ENCODE data around the gene ALG13. TPM values are rescaled to one million over a fixed set of nuclear protein-coding genes. Genes with fewer than 3 reads are reported as not detected.

Gene ALG13
- polyA plus RNA-seq, 3 donors: 62.0 to 94.5 (median 83.5) TPM

GRCh38 chrX:111645607-111646006 lies 35.4 kb upstream of the ALG13 start:
- Histone ChIP-seq H3K4me3 (replicated peaks in 1 of 3; ENCODE audit: low read depth in 2 of 3, low read length in 3 of 3) (no peak overlapping the region), H3K9ac (ENCODE audit: insufficient read depth, low read length, poor library complexity, severe bottlenecking) (no peak overlapping the region), H4K20me1 (ENCODE audit: insufficient read depth, low read length) (no peaks in the 10 kb centered on the region), H3K4me2 (replicated peaks; ENCODE audit: extremely low read depth, low read length, poor library complexity, severe bottlenecking) (no peak overlapping the region), H3K4me1 (ENCODE audit: control insufficient read depth in 1 of 2, insufficient read depth in 2 of 2, low read length in 2 of 2) (no peaks in the 10 kb centered on the region), H3K36me3 (replicated peaks in 1 of 2; ENCODE audit: control insufficient read depth in 1 of 2, insufficient read depth in 2 of 2, low read length in 2 of 2) (no peaks in the 10 kb centered on the region), H2AFZ (ENCODE audit: insufficient read depth, low read depth, low read length, poor library complexity, severe bottlenecking) (no peak overlapping the region), H3K79me2 (ENCODE audit: insufficient read depth, low read length) (no peaks in the 10 kb centered on the region), H3K27me3 (ENCODE audit: control insufficient read depth in 2 of 2, insufficient read depth in 2 of 2, low read length in 2 of 2) (no peaks in the 10 kb centered on the region), H3K27ac (ENCODE audit: low read depth in 1 of 2, low read length in 2 of 2) (no peak overlapping the region), H3K9me3 (replicated peaks in 1 of 2; ENCODE audit: control insufficient read depth in 1 of 2, insufficient read depth in 1 of 2, low read length in 2 of 2) (no peaks in the 10 kb centered on the region)
- no peak for DNase-seq
- no peaks in the 10 kb centered on the region for H3K36me3 Mint-ChIP-seq
- no peaks in the 10 kb centered on the region for H3K4me1 Mint-ChIP-seq
- intact Hi-C loops (cut with micrococcal nuclease): no loop called here
- no peak overlapping the region for H3K27ac Mint-ChIP-seq
- peaks cover 0 to 12% (median 1%) of the 10 kb centered on the region in 7 donors for H3K9me3 Mint-ChIP-seq
- H3K27me3 Mint-ChIP-seq (ENCODE audit: low read depth in 3 of 3): peaks cover 0 to 2% (median 0%) of the 10 kb centered on the region in 3 donors
- H3K4me3 Mint-ChIP-seq: no peak overlapping the region
- no peak for TF ChIP-seq CTCF (IDR thresholded peaks at IDR 0.05)

- Histone ChIP-seq H3K27ac (ENCODE audit: low read depth in 1 of 2, low read length in 2 of 2) (no peak overlapping the region), H2AFZ (ENCODE audit: insufficient read depth, low read depth, low read length, poor library complexity, severe bottlenecking) (no peak overlapping the region), H3K27me3 (ENCODE audit: control insufficient read depth in 2 of 2, insufficient read depth in 2 of 2, low read length in 2 of 2) (no peaks in the 10 kb centered on the region), H3K9ac (ENCODE audit: insufficient read depth, low read length, poor library complexity, severe bottlenecking) (no peak overlapping the region), H3K4me1 (ENCODE audit: control insufficient read depth in 1 of 2, insufficient read depth in 2 of 2, low read length in 2 of 2) (no peaks in the 10 kb centered on the region), H3K9me3 (replicated peaks in 1 of 2; ENCODE audit: control insufficient read depth in 1 of 2, insufficient read depth in 1 of 2, low read length in 2 of 2) (no peaks in the 10 kb centered on the region), H3K79me2 (ENCODE audit: insufficient read depth, low read length) (no peaks in the 10 kb centered on the region), H3K4me2 (replicated peaks; ENCODE audit: extremely low read depth, low read length, poor library complexity, severe bottlenecking) (no peak overlapping the region), H3K36me3 (replicated peaks in 1 of 2; ENCODE audit: control insufficient read depth in 1 of 2, insufficient read depth in 2 of 2, low read length in 2 of 2) (no peaks in the 10 kb centered on the region), H4K20me1 (ENCODE audit: insufficient read depth, low read length) (no peaks in the 10 kb centered on the region), H3K4me3 (replicated peaks in 1 of 3; ENCODE audit: low read depth in 2 of 3, low read length in 3 of 3) (no peak overlapping the region)
- H3K27me3 Mint-ChIP-seq (ENCODE audit: low read depth in 3 of 3): peaks cover 0 to 2% (median 0%) of the 10 kb centered on the region in 3 donors
- intact Hi-C loops (cut with micrococcal nuclease): no loop called here
- peaks cover 0 to 12% (median 1%) of the 10 kb centered on the region in 7 donors for H3K9me3 Mint-ChIP-seq
- H3K27ac Mint-ChIP-seq: no peak overlapping the region
- no peaks in the 10 kb centered on the region for H3K36me3 Mint-ChIP-seq
- no peak overlapping the region for H3K4me3 Mint-ChIP-seq
- no peaks in the 10 kb centered on the region for H3K4me1 Mint-ChIP-seq
- TF ChIP-seq CTCF (IDR thresholded peaks at IDR 0.05): no peak
- DNase-seq: no peak
- WGBS (ENCODE audit: insufficient coverage): no CpG with 5 or more reads among the region's 1 CpG
These were observed 34.5 kb upstream of the ALG13 start for GRCh38 chrX:111646515-111646914.

Measured in CD14-positive monocyte (primary cell).